Kidney epithelial cell (primary cell): ENCODE data around the gene ATP6AP2. TPM values are rescaled to one million over a fixed set of nuclear protein-coding genes. Genes with fewer than 3 reads are reported as not detected.

Source experiments
- DNase-seq: peaks from one replicate; pipeline ENCODE4 v3.0.0-alpha.2; 2010; ENCODE audit warnings: low read depth
- H3K27me3 ChIP-seq: 2 replicates; pipeline ENCODE4 v1.6.0; 2011; ENCODE audit warnings: low read length; ENCODE audit not compliant: control insufficient read depth, insufficient read depth
- H3K36me3 ChIP-seq: 2 replicates; pipeline ENCODE4 v1.5.1; 2011; ENCODE audit warnings: low read length; ENCODE audit not compliant: control insufficient read depth, insufficient read depth
- H3K4me3 ChIP-seq: 2 replicates; pipeline ENCODE4 v1.5.1; 2011; ENCODE audit warnings: low read depth, mild to moderate bottlenecking, control low read depth, low read length
- CTCF ChIP-seq: IDR thresholded peaks from 2 replicates; pipeline ENCODE4 v1.5.1; 2011; ENCODE audit warnings: mild to moderate bottlenecking, moderate library complexity, low read length, control low read depth, inconsistent platforms; ENCODE audit not compliant: insufficient read depth, poor library complexity, severe bottlenecking
- total RNA-seq: library from RNA; depleted of rRNA; stranded (reverse); fragments of >200 nt; gene quantifications from 2 replicates; pipeline ENCODE4 v1.2.3, GENCODE V29; 2015

The ATP6AP2 gene
- total RNA-seq, 1 donor from 2014 or later: 101 TPM

- H3K36me3 ChIP-seq: no peaks in the 10 kb centered on the region
- no peaks in the 10 kb centered on the region for H3K27me3 ChIP-seq
- DNase-seq: no peak
- TF ChIP-seq CTCF: no peak
- H3K4me3 ChIP-seq: no peak overlapping the region
These were observed 26.6 kb downstream of the ATP6AP2 start for GRCh38 chrX:40607381-40607780.

DNA sequence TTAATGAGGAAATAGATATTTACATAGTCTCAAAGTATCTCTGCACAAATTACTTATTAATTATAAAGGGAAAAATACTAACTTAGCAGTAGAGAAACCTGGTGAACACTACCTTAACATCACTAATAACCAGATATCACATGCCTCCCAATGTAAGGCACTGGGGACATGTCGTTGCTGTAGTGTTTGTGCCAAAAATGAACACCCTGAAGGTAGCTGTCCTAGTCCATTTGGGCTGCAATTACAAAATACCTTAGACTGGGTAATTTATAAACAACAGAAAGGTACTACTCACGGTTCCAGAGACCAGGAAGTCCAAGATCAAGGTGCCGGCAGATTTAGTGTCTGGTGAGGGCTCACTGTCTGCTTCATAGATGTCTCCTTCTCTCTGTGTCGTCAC is 31.7 kb downstream of the ATP6AP2 start:
- no peaks in the 10 kb centered on the region for H3K27me3 ChIP-seq
- no peaks in the 10 kb centered on the region for H3K36me3 ChIP-seq
- DNase-seq: no peak
- no peak overlapping the region for H3K4me3 ChIP-seq
- TF ChIP-seq CTCF: no peak

GRCh38 chrX:40615976-40616375 is 35.2 kb downstream of the ATP6AP2 start:
- no peak overlapping the region for H3K4me3 ChIP-seq
- no peaks in the 10 kb centered on the region for H3K36me3 ChIP-seq
- no peak for TF ChIP-seq CTCF
- H3K27me3 ChIP-seq: no peaks in the 10 kb centered on the region
- no peak for DNase-seq

DNA sequence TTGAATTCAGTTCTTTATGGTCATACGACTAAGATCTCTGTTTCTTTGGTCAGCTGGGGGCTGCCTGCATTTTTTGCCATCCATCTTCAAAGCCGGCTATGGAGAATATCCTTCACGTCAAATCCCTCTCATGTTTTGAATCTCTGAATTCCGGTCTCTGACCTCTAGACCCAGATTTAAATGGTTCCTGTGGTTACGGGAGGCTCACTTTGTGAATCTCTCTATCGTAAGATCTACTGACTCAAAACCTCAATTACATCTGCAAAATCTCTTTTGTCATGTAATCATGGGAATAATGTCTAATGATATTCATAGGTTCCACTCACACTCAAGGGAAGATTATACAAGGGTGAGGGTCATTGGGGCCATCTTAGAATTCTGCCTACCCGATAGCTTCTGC is 36.8 kb downstream of the ATP6AP2 start:
- no peak overlapping the region for H3K4me3 ChIP-seq
- no peak for DNase-seq
- H3K27me3 ChIP-seq: no peaks in the 10 kb centered on the region
- H3K36me3 ChIP-seq: no peaks in the 10 kb centered on the region
- no peak for TF ChIP-seq CTCF

DNA sequence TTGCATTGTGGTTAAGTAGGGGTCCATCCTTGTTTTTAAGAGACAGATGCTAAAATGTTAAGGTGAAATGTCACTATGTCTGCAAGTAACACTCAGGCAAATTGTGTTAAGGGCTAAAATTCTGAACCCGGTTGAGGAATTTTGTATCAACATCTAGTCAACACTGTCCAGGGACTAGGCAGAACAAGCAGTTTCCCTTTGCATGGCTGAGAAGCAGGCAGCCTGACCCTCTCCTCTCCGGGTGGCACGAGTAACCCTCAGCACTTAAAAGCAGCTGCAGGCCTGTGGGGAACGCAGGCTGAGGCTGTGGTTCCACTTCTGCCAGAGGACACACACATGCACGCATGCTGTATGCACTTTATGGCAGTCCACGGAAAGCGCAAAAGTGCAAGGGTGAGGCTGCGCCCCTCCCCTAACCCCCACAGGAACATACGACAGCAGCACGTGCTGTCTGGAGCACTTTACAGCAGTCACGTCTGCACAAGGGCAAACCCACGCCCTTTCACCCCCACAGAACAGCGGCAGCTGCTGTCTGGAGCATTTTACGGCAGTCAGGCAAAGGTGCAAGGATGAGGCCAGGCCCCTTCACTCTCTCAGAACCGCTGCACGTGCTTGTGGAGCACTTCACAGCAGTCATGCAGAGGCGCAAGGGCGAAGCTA is 41.8 kb downstream of the ATP6AP2 start:
- no peaks in the 10 kb centered on the region for H3K36me3 ChIP-seq
- no peak overlapping the region for H3K4me3 ChIP-seq
- no peaks in the 10 kb centered on the region for H3K27me3 ChIP-seq
- DNase-seq: no peak
- TF ChIP-seq CTCF: no peak

DNA sequence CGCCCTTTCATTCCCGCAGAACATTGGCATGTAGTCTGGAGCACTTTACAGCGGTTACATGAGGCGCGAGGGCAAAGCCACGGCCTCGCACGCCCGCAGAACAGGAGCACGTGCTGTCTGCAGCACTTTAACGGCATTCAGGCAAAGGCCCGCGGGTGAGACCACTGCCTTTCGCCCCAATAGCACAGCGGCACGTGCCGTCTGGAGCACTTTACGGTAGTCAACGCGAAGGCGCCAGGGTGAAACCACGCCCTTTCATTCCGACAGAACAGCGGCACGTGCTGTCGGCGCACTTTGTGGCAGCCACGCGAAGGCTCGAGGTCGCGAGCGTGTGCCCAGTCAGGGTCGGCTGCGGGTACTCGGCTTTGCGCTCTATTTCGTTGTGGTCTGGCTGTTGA is 42.4 kb downstream of the ATP6AP2 start, which contains the start of gene MPC1L:
Gene MPC1L, plus strand, starts transcription at position 290 of the 398 bp plus-strand sequence. CDS start 138 bp downstream, outside the sequence.
- Histone ChIP-seq H3K27me3 (no peaks in the 10 kb centered on the region), H3K4me3 (no peak within 1 kb of the TSS), H3K36me3 (no peaks in the 10 kb centered on the region)
- no peak for DNase-seq
- TF ChIP-seq CTCF: no peak
